Ectodermal cell (in vitro differentiated cells): ENCODE data around the gene PCDHA7.
A peak's percentile ranks its signal among the peaks of the same experiment; 100 is the strongest.
"Not testable (repeated sequence)": the region's sequence is repeated elsewhere in the genome, so short reads cannot be mapped to it uniquely, and the experiment has no call there.

Experiments
- H3K27ac ChIP-seq: 2 replicates; pipeline ENCODE4 v1.7.0; 2013; ENCODE audit warnings: mild to moderate bottlenecking, low read depth, low read length; ENCODE audit not compliant: insufficient read depth, poor library complexity, severe bottlenecking
- H3K27me3 ChIP-seq: 2 replicates; pipeline ENCODE4 v1.7.0; 2013; ENCODE audit warnings: mild to moderate bottlenecking, low read length; ENCODE audit not compliant: insufficient read depth, control insufficient read depth, poor library complexity, severe bottlenecking
- H3K36me3 ChIP-seq: one replicate; pipeline ENCODE4 v1.7.0; 2013; ENCODE audit warnings: low read length; ENCODE audit not compliant: control insufficient read depth, insufficient read depth
- H3K4me1 ChIP-seq: one replicate; pipeline ENCODE4 v1.7.0; 2013; ENCODE audit warnings: low read length; ENCODE audit not compliant: control insufficient read depth, insufficient read depth
- H3K4me3 ChIP-seq: 2 replicates; pipeline ENCODE4 v1.7.0; 2013; ENCODE audit warnings: low read depth, low read length, control low read depth; ENCODE audit not compliant: insufficient read depth
- H3K9me3 ChIP-seq: 2 replicates; pipeline ENCODE4 v1.7.0; 2013; ENCODE audit warnings: mild to moderate bottlenecking, low read length, moderate library complexity; ENCODE audit not compliant: control insufficient read depth
- WGBS, 2 experiments: methylation state at CpG; one replicate each; pipeline ENCODE4 v1.1.7; 2013; ENCODE audit warnings: missing lambda C conversion rate in 2 of 2; 5-methylcytosine and 5-hydroxymethylcytosine counted together

The PCDHA7 gene

GRCh38 chr5:140868721-140869554 lies 34.9 kb downstream of the PCDHA7 start, which contains the start of gene PCDHA11:
Gene PCDHA11 (plus strand): TSS chr5:140868957. CDS start chr5:140869104, 147 bp downstream.
- Histone ChIP-seq H3K4me3 (peak within 1 kb of the TSS; percentile 66), H3K9me3 (no peaks in the 10 kb centered on the region), H3K27me3 (no peaks in the 10 kb centered on the region), H3K27ac (no peak within 1 kb of the TSS), H3K4me1 (no peaks in the 10 kb centered on the region), H3K36me3 (peaks cover 10% of the 10 kb centered on the region)
- WGBS, 2 experiments = 40 to 42% methylated on average over 40 of the region's 41 CpGs

- H3K9me3 ChIP-seq = no peaks in the 10 kb centered on the region
- no peaks in the 10 kb centered on the region for H3K4me1 ChIP-seq
- H3K27me3 ChIP-seq = no peaks in the 10 kb centered on the region
- 89 to 92% methylated on average over 5 of the region's 5 CpGs for WGBS, 2 experiments
- H3K27ac ChIP-seq = no peak overlapping the region
- peaks cover 10% of the 10 kb centered on the region for H3K36me3 ChIP-seq
- peak overlapping the region; percentile 66 for H3K4me3 ChIP-seq
Observed at GRCh38 chr5:140869555-140869886, 35.5 kb downstream of the PCDHA7 start.

DNA sequence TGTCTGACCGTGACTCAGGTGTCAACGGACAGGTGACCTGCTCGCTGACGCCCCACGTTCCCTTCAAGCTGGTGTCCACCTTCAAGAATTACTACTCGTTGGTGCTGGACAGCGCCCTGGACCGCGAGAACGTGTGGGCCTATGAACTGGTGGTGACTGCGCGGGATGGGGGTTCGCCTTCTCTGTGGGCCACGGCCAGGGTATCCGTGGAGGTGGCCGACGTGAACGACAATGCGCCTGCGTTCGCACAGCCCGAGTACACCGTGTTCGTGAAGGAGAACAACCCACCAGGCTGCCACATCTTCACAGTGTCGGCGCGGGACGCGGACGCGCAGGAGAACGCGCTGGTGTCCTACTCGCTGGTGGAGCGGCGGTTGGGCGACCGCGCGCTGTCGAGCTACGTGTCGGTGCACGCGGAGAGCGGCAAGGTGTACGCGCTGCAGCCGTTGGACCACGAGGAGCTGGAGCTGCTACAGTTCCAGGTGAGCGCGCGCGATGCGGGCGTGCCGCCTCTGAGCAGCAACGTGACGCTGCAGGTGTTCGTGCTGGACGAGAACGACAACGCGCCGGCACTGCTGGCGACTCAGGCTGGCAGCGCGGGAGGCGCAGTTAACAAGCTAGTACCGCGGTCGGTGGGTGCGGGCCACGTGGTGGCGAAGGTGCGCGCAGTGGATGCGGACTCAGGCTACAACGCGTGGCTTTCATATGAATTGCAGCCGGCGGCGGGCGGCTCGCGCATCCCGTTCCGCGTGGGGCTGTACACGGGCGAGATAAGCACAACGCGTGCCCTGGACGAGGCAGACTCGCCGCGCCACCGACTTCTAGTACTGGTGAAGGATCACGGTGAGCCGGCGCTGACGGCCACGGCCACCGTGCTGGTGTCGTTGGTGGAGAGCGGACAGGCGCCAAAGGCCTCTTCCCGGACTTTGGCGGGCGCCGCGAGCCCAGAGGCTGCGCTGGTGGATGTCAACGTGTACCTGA lies 36.4 kb downstream of the PCDHA7 start:
- Histone ChIP-seq H3K4me3 (no peak overlapping the region), H3K4me1 (no peaks in the 10 kb centered on the region), H3K36me3 (peaks cover 10% of the 10 kb centered on the region), H3K9me3 (no peaks in the 10 kb centered on the region), H3K27me3 (no peaks in the 10 kb centered on the region), H3K27ac (no peak overlapping the region)
- whole genome bisulfite sequencing, 2 experiments = 97% methylated on average over 114 of the region's 114 CpGs

GRCh38 chr5:140875085-140876065 lies 41.3 kb downstream of the PCDHA7 start, which contains the start of gene PCDHA12:
Gene PCDHA12 (plus strand): TSS chr5:140875308. CDS start chr5:140875473, 165 bp downstream.
- no peaks in the 10 kb centered on the region for H3K4me1 ChIP-seq
- 76 to 78% methylated on average over 43 to 47 of the region's 47 CpGs for WGBS, 2 experiments
- H3K27me3 ChIP-seq = no peaks in the 10 kb centered on the region
- peaks cover 18% of the 10 kb centered on the region for H3K36me3 ChIP-seq
- peak within 1 kb of the TSS; percentile 52 for H3K4me3 ChIP-seq
- H3K9me3 ChIP-seq = no peaks in the 10 kb centered on the region
- H3K27ac ChIP-seq = no peak within 1 kb of the TSS

DNA sequence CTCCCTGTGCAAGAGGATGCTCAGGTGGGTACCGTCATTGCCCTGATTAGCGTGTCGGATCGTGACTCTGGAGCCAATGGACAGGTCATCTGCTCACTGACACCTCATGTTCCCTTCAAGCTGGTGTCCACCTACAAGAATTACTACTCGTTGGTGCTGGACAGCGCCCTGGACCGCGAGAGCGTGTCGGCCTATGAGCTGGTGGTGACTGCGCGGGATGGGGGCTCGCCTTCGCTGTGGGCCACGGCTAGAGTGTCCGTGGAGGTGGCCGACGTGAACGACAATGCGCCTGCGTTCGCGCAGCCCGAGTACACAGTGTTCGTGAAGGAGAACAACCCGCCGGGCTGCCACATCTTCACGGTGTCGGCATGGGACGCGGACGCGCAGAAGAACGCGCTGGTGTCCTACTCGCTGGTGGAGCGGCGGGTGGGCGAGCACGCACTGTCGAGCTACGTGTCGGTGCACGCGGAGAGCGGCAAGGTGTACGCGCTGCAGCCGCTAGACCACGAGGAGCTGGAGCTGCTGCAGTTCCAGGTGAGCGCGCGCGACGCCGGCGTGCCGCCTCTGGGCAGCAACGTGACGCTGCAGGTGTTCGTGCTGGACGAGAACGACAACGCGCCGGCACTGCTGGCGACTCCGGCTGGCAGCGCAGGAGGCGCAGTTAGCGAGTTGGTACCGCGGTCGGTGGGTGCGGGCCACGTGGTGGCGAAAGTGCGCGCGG lies 42.6 kb downstream of the PCDHA7 start:
- not testable (repeated sequence) for H3K4me3 ChIP-seq, H3K9me3 ChIP-seq, H3K27ac ChIP-seq, H3K4me1 ChIP-seq, H3K27me3 ChIP-seq
- WGBS, 2 experiments = 96 to 97% methylated on average over 80 of the region's 80 CpGs
- H3K36me3 ChIP-seq = peaks cover 11% of the 10 kb centered on the region

GRCh38 chr5:140877262-140877581 lies 43.2 kb downstream of the PCDHA7 start:
- H3K9me3 ChIP-seq = no peaks in the 10 kb centered on the region
- WGBS, 2 experiments = 97% methylated on average over 37 of the region's 37 CpGs
- H3K4me3 ChIP-seq = no peak overlapping the region
- H3K36me3 ChIP-seq = peaks cover 11% of the 10 kb centered on the region
- H3K27me3 ChIP-seq = no peaks in the 10 kb centered on the region
- H3K27ac ChIP-seq = no peak overlapping the region
- no peaks in the 10 kb centered on the region for H3K4me1 ChIP-seq

GRCh38 chr5:140881889-140882590 lies 48.0 kb downstream of the PCDHA7 start, which contains the start of gene PCDHA13:
Gene PCDHA13 (plus strand): TSS chr5:140882124. CDS start chr5:140882269, 145 bp downstream.
- H3K4me3 ChIP-seq = peak within 1 kb of the TSS; percentile 34
- peaks cover 9% of the 10 kb centered on the region for H3K36me3 ChIP-seq
- H3K4me1 ChIP-seq = no peaks in the 10 kb centered on the region
- no peaks in the 10 kb centered on the region for H3K27me3 ChIP-seq
- no peaks in the 10 kb centered on the region for H3K9me3 ChIP-seq
- 67 to 72% methylated on average over 28 to 29 of the region's 35 CpGs for WGBS, 2 experiments
- H3K27ac ChIP-seq = no peak within 1 kb of the TSS

- no peak overlapping the region for H3K27ac ChIP-seq
- 73 to 74% methylated on average over 12 of the region's 12 CpGs for WGBS, 2 experiments
- no peaks in the 10 kb centered on the region for H3K9me3 ChIP-seq
- H3K27me3 ChIP-seq = no peaks in the 10 kb centered on the region
- peak overlapping the region; percentile 34 for H3K4me3 ChIP-seq
- H3K36me3 ChIP-seq = peaks cover 9% of the 10 kb centered on the region
- no peaks in the 10 kb centered on the region for H3K4me1 ChIP-seq
Observed at GRCh38 chr5:140882591-140882899, 48.5 kb downstream of the PCDHA7 start.

- H3K4me1 ChIP-seq = no peaks in the 10 kb centered on the region
- H3K36me3 ChIP-seq = peaks cover 9% of the 10 kb centered on the region
- H3K9me3 ChIP-seq = no peaks in the 10 kb centered on the region
- no peaks in the 10 kb centered on the region for H3K27me3 ChIP-seq
- 97% methylated on average over 41 of the region's 41 CpGs for WGBS, 2 experiments
- no peak overlapping the region for H3K4me3 ChIP-seq
- no peak overlapping the region for H3K27ac ChIP-seq
Observed at GRCh38 chr5:140883373-140883772, 49.3 kb downstream of the PCDHA7 start.
